Measurements from ENCODE around the gene SAFB. TPM values are rescaled to one million over a fixed set of nuclear protein-coding genes. Genes with fewer than 3 reads are reported as not detected.
A peak's percentile ranks its signal among the peaks of the same experiment; 100 is the strongest.

Gene SAFB
- total RNA-seq, 1 experiment from 2014 or later = 135 TPM

- DNase-seq (ENCODE audit: unreplicated experiment) = no peak
- Mint-ChIP-seq H3K4me1 (ENCODE audit: insufficient read depth, unreplicated experiment) (no peaks in the 10 kb centered on the region), H3K27me3 (ENCODE audit: insufficient read depth, unreplicated experiment) (no peaks in the 10 kb centered on the region), H3K36me3 (ENCODE audit: insufficient read depth, unreplicated experiment) (peaks cover 60% of the 10 kb centered on the region), H3K9me3 (ENCODE audit: unreplicated experiment) (no peaks in the 10 kb centered on the region), H3K4me3 (ENCODE audit: unreplicated experiment) (no peak overlapping the region), H3K27ac (ENCODE audit: low read depth, unreplicated experiment) (no peak overlapping the region)
- intact Hi-C loops (cut with micrococcal nuclease) = no loop called here
- no TSS peak for BruUV-seq (replicated peaks)
- TF ChIP-seq CTCF (IDR thresholded peaks at IDR 0.05; ENCODE audit: unreplicated experiment) = no peak
- ChIA-PET CTCF (interaction anchor here (0.6 to 1.1 kb wide), 4 partner anchors 13 to 553 kb away, joined by 3 to 4 read pairs (median 4); no protein-coding TSS in a partner anchor), POLR2A (no interaction called here)
Measured at GRCh38 chr19:5586300-5587070, 36.4 kb upstream of the SAFB start.

- ChIA-PET CTCF (interaction anchor here (0.6 to 1.1 kb wide), 4 partner anchors 14 to 539 kb away, joined by 3 to 4 read pairs (median 4); no protein-coding TSS in a partner anchor), POLR2A (no interaction called here)
- Mint-ChIP-seq H3K36me3 (ENCODE audit: insufficient read depth, unreplicated experiment) (peaks cover 65% of the 10 kb centered on the region), H3K4me3 (ENCODE audit: unreplicated experiment) (no peak overlapping the region), H3K4me1 (ENCODE audit: insufficient read depth, unreplicated experiment) (no peaks in the 10 kb centered on the region), H3K27ac (ENCODE audit: low read depth, unreplicated experiment) (no peak overlapping the region), H3K9me3 (ENCODE audit: unreplicated experiment) (no peaks in the 10 kb centered on the region), H3K27me3 (ENCODE audit: insufficient read depth, unreplicated experiment) (no peaks in the 10 kb centered on the region)
- no peak for TF ChIP-seq CTCF (IDR thresholded peaks at IDR 0.05; ENCODE audit: unreplicated experiment)
- intact Hi-C loops (cut with micrococcal nuclease) = no loop called here
- DNase-seq (ENCODE audit: unreplicated experiment) = no peak
- BruUV-seq (replicated peaks) = TSS peak; percentile 35
Measured at GRCh38 chr19:5587071-5587455, 35.8 kb upstream of the SAFB start.

- TF ChIP-seq CTCF (IDR thresholded peaks at IDR 0.05; ENCODE audit: unreplicated experiment) = no peak
- Mint-ChIP-seq H3K9me3 (ENCODE audit: unreplicated experiment) (no peaks in the 10 kb centered on the region), H3K27ac (ENCODE audit: low read depth, unreplicated experiment) (no peak overlapping the region), H3K4me3 (ENCODE audit: unreplicated experiment) (no peak overlapping the region), H3K27me3 (ENCODE audit: insufficient read depth, unreplicated experiment) (no peaks in the 10 kb centered on the region), H3K36me3 (ENCODE audit: insufficient read depth, unreplicated experiment) (peaks cover 71% of the 10 kb centered on the region), H3K4me1 (ENCODE audit: insufficient read depth, unreplicated experiment) (no peaks in the 10 kb centered on the region)
- no peak for DNase-seq (ENCODE audit: unreplicated experiment)
- ChIA-PET CTCF (interaction anchor here (1.0 to 1.1 kb wide), 2 partner anchors 14 to 28 kb away, joined by 3 to 4 read pairs; no protein-coding TSS in a partner anchor), POLR2A (no interaction called here)
- intact Hi-C loops (cut with micrococcal nuclease) = no loop called here
- no TSS peak for BruUV-seq (replicated peaks)
Measured at GRCh38 chr19:5587661-5588060, 35.2 kb upstream of the SAFB start.

- H3K27me3 Mint-ChIP-seq (ENCODE audit: insufficient read depth, unreplicated experiment) = no peaks in the 10 kb centered on the region
- DNase-seq (ENCODE audit: unreplicated experiment) = no peak
- ChIA-PET CTCF (interaction anchor here (0.7 kb wide), 1 partner anchor 676 kb away, joined by 3 read pairs; no protein-coding TSS in a partner anchor), POLR2A (no interaction called here)
- no TSS peak for BruUV-seq (replicated peaks)
- intact Hi-C loops (cut with micrococcal nuclease) = no loop called here
- H3K27ac Mint-ChIP-seq (ENCODE audit: low read depth, unreplicated experiment) = no peak overlapping the region
- H3K4me1 Mint-ChIP-seq (ENCODE audit: insufficient read depth, unreplicated experiment) = no peaks in the 10 kb centered on the region
- H3K4me3 Mint-ChIP-seq (ENCODE audit: unreplicated experiment) = no peak overlapping the region
- TF ChIP-seq CTCF (IDR thresholded peaks at IDR 0.05; ENCODE audit: unreplicated experiment) = no peak
- peaks cover 79% of the 10 kb centered on the region for H3K36me3 Mint-ChIP-seq (ENCODE audit: insufficient read depth, unreplicated experiment)
- no peaks in the 10 kb centered on the region for H3K9me3 Mint-ChIP-seq (ENCODE audit: unreplicated experiment)
Measured at GRCh38 chr19:5588441-5588840, 34.4 kb upstream of the SAFB start.

Measured in MCF 10A (cell line).